ENCODE data around the gene FBRS. TPM values are rescaled to one million over a fixed set of nuclear protein-coding genes. Genes with fewer than 3 reads are reported as not detected.

Gene FBRS
- total and polyA plus RNA-seq, 2 of the 13 experiments (the other 11 are each of a cell fraction or from before 2014, with no cell fraction given): 13.7 to 16.2 TPM

- TF ChIP-seq CHCHD3 (CRISPR knock-in tag; IDR thresholded peaks at IDR 0.05) (peak; percentile 75; the same call in 1 of the 2 replicates), MYNN (CRISPR knock-in tag; IDR thresholded peaks at IDR 0.05; ENCODE audit: low read depth) (peak; percentile 92; the same call in 1 of the 2 replicates), IKZF4 (CRISPR knock-in tag; IDR thresholded peaks at IDR 0.05; ENCODE audit: borderline replicate concordance, low read depth, not compliant biosample characterization) (no peak), ZNF775 (CRISPR knock-in tag; IDR thresholded peaks at IDR 0.05; ENCODE audit: borderline replicate concordance) (no peak; the same call in 1 of the 2 replicates), ZNF513 (CRISPR knock-in tag; conservative IDR thresholded peaks at IDR 0.05) (no peak), BCL6 (CRISPR knock-in tag; IDR thresholded peaks at IDR 0.05) (peak; percentile 67), TGIF2 (CRISPR knock-in tag; IDR thresholded peaks at IDR 0.05) (peak; percentile 8; the same call in 1 of the 2 replicates), SMARCE1 (IDR thresholded peaks at IDR 0.05; ENCODE audit: borderline replicate concordance) (no peak), RBFOX2 (IDR thresholded peaks at IDR 0.05; ENCODE audit: low read depth, low read length) (peak; percentile 99), HNRNPK (IDR thresholded peaks at IDR 0.05; ENCODE audit: low read depth, low read length, poor library complexity, severe bottlenecking) (peak; percentile 45), ZFP36L1 (CRISPR knock-in tag; IDR thresholded peaks at IDR 0.05) (peak; percentile 60; the same call in 1 of the 2 replicates)
- TF ChIP-seq, protein P1, sequence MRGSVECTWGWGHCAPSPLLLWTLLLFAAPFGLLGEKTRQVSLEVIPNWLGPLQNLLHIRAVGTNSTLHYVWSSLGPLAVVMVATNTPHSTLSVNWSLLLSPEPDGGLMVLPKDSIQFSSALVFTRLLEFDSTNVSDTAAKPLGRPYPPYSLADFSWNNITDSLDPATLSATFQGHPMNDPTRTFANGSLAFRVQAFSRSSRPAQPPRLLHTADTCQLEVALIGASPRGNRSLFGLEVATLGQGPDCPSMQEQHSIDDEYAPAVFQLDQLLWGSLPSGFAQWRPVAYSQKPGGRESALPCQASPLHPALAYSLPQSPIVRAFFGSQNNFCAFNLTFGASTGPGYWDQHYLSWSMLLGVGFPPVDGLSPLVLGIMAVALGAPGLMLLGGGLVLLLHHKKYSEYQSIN (CRISPR knock-in tag; IDR thresholded peaks at IDR 0.05; ENCODE audit: borderline replicate concordance): no peak
- TF ChIP-seq, protein P2, sequence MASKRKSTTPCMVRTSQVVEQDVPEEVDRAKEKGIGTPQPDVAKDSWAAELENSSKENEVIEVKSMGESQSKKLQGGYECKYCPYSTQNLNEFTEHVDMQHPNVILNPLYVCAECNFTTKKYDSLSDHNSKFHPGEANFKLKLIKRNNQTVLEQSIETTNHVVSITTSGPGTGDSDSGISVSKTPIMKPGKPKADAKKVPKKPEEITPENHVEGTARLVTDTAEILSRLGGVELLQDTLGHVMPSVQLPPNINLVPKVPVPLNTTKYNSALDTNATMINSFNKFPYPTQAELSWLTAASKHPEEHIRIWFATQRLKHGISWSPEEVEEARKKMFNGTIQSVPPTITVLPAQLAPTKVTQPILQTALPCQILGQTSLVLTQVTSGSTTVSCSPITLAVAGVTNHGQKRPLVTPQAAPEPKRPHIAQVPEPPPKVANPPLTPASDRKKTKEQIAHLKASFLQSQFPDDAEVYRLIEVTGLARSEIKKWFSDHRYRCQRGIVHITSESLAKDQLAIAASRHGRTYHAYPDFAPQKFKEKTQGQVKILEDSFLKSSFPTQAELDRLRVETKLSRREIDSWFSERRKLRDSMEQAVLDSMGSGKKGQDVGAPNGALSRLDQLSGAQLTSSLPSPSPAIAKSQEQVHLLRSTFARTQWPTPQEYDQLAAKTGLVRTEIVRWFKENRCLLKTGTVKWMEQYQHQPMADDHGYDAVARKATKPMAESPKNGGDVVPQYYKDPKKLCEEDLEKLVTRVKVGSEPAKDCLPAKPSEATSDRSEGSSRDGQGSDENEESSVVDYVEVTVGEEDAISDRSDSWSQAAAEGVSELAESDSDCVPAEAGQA (IDR thresholded peaks at IDR 0.05; ENCODE audit: low read depth): peak; percentile 98
- TF ChIP-seq, protein P2 (CRISPR knock-in tag; IDR thresholded peaks at IDR 0.05; ENCODE audit: borderline replicate concordance): 0 out of 2 replicates have a peak, but pooled peaks have one; percentile 43
- TF ChIP-seq, protein P3, sequence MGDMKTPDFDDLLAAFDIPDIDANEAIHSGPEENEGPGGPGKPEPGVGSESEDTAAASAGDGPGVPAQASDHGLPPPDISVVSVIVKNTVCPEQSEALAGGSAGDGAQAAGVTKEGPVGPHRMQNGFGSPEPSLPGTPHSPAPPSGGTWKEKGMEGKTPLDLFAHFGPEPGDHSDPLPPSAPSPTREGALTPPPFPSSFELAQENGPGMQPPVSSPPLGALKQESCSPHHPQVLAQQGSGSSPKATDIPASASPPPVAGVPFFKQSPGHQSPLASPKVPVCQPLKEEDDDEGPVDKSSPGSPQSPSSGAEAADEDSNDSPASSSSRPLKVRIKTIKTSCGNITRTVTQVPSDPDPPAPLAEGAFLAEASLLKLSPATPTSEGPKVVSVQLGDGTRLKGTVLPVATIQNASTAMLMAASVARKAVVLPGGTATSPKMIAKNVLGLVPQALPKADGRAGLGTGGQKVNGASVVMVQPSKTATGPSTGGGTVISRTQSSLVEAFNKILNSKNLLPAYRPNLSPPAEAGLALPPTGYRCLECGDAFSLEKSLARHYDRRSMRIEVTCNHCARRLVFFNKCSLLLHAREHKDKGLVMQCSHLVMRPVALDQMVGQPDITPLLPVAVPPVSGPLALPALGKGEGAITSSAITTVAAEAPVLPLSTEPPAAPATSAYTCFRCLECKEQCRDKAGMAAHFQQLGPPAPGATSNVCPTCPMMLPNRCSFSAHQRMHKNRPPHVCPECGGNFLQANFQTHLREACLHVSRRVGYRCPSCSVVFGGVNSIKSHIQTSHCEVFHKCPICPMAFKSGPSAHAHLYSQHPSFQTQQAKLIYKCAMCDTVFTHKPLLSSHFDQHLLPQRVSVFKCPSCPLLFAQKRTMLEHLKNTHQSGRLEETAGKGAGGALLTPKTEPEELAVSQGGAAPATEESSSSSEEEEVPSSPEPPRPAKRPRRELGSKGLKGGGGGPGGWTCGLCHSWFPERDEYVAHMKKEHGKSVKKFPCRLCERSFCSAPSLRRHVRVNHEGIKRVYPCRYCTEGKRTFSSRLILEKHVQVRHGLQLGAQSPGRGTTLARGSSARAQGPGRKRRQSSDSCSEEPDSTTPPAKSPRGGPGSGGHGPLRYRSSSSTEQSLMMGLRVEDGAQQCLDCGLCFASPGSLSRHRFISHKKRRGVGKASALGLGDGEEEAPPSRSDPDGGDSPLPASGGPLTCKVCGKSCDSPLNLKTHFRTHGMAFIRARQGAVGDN (CRISPR knock-in tag; IDR thresholded peaks at IDR 0.05): peak; percentile 88
These were observed 40.0 kb downstream of the FBRS start (continued) for GRCh38 chr16:30698139-30698815.
